H1 (cell line): ENCODE results near the gene BCKDHA. TPM values are rescaled to one million over a fixed set of nuclear protein-coding genes. Genes with fewer than 3 reads are reported as not detected.

Source experiments
- CTCF ChIA-PET: fragments of 300-600 bp; sonication (Branson Sonifier 250); formaldehyde crosslinking; loops from one replicate; lab custom pipeline; 2021; ENCODE audit not compliant: partially characterized antibody; lab: Charles Lee
- POLR2A ChIA-PET: fragments of 300-600 bp; sonication (Branson Sonifier 250); formaldehyde crosslinking; loops from one replicate; lab custom pipeline; 2021; ENCODE audit warnings: inconsistent platforms; ENCODE audit not compliant: partially characterized antibody; lab: Charles Lee
- DNase-seq, 2 experiments: peaks; one replicate each; pipeline versions ENCODE4 v3.0.0 to v3.0.0-alpha.2; 2010 to 2022; ENCODE audit warnings: low spot score in 2 of 2, low read depth in 1 of 2, mixed read lengths in 1 of 2
- FAIRE-seq: peaks from 2 replicates; lab custom pipeline; 2011; peaks lifted over from hg19 to GRCh38; lab: Jason Lieb, UNC
- H2AFZ ChIP-seq: 2 replicates; pipeline ENCODE4 v1.8.1; 2012; ENCODE audit warnings: low read length, inconsistent platforms
- H2AK5ac ChIP-seq: 2 replicates; pipeline ENCODE4 v1.6.1; 2013; ENCODE audit warnings: low read depth, low read length
- H2BK120ac ChIP-seq: replicated peaks from 2 replicates; pipeline ENCODE3; 2013; ENCODE audit warnings: low read depth, low read length, inconsistent platforms
- H2BK12ac ChIP-seq: 2 replicates; pipeline ENCODE4 v1.6.1; 2013; ENCODE audit warnings: low read depth, low read length
- H2BK15ac ChIP-seq: 2 replicates; pipeline ENCODE4 v1.6.1; 2013; ENCODE audit warnings: low read length
- H2BK20ac ChIP-seq: 2 replicates; pipeline ENCODE4 v1.6.1; 2013; ENCODE audit warnings: low read length
- H2BK5ac ChIP-seq: 2 replicates; pipeline ENCODE4 v1.6.1; 2013; ENCODE audit warnings: low read depth, low read length
- H3K14ac ChIP-seq: 2 replicates; pipeline ENCODE4 v1.6.1; 2013; ENCODE audit warnings: inconsistent platforms; ENCODE audit not compliant: insufficient read length
- H3K18ac ChIP-seq: 2 replicates; pipeline ENCODE4 v1.6.1; 2013; ENCODE audit warnings: low read length; ENCODE audit errors: extremely low read depth
- H3K23ac ChIP-seq: 2 replicates; pipeline ENCODE4 v1.6.1; 2013; ENCODE audit warnings: inconsistent platforms; ENCODE audit not compliant: insufficient read length
- H3K23me2 ChIP-seq: 2 replicates; pipeline ENCODE4 v1.6.1; 2013; ENCODE audit warnings: low read depth, low read length
- H3K27ac ChIP-seq: 2 replicates; pipeline ENCODE4 v1.6.1; 2011; ENCODE audit warnings: low read depth, low read length, inconsistent platforms
- H3K27me3 ChIP-seq, 4 experiments: replicated peaks in 1 of 4; 1 replicate in 1 of 4; 2 replicates in 3 of 4; pipeline versions ENCODE4 v1.6.1 to v1.8.1; 2011 to 2013; ENCODE audit warnings: low read length in 3 of 4, mild to moderate bottlenecking in 3 of 4, inconsistent platforms in 2 of 4, mixed read lengths in 2 of 4, moderate library complexity in 1 of 4; ENCODE audit not compliant: control insufficient read depth in 3 of 4, insufficient read depth in 3 of 4; ENCODE audit errors: extremely low read depth in 1 of 4
- H3K36me3 ChIP-seq, 4 experiments: 2 replicates each; pipeline versions ENCODE4 v1.6.1 to v1.8.1; 2011 to 2013; ENCODE audit warnings: mild to moderate bottlenecking in 4 of 4, low read length in 3 of 4, moderate library complexity in 2 of 4, control low read depth in 1 of 4, inconsistent platforms in 1 of 4; ENCODE audit not compliant: insufficient read depth in 4 of 4, control insufficient read depth in 2 of 4
- H3K4ac ChIP-seq: replicated peaks from 2 replicates; pipeline ENCODE3; 2013; ENCODE audit warnings: low read length, low read depth, mixed read lengths, inconsistent platforms; ENCODE audit not compliant: insufficient read length
- H3K4me1 ChIP-seq, 4 experiments: replicated peaks in 1 of 4; 1 replicate in 1 of 4; 2 replicates in 3 of 4; pipeline versions ENCODE4 v1.6.1 to v1.8.1; 2011 to 2013; ENCODE audit warnings: low read length in 3 of 4, inconsistent platforms in 2 of 4, mixed read lengths in 1 of 4; ENCODE audit not compliant: insufficient read depth in 4 of 4, control insufficient read depth in 3 of 4
- H3K4me2 ChIP-seq, 2 experiments: 2 replicates each; pipeline versions ENCODE4 v1.6.1 to v1.8.1; 2011 to 2013; ENCODE audit warnings: low read depth in 2 of 2, low read length in 2 of 2, control low read depth in 1 of 2, inconsistent platforms in 1 of 2, mild to moderate bottlenecking in 1 of 2; ENCODE audit not compliant: insufficient read depth in 1 of 2
- H3K4me3 ChIP-seq, 4 experiments: fragments of 200-600, 300-600 bp in 1 of 4; sonication (generic), shearing (Covaris generic), sonication (Bioruptor Twin) in 1 of 4; 2 replicates each; pipeline versions ENCODE4 v1.5.1 to v1.8.1; 2011 to 2016; ENCODE audit warnings: low read length in 4 of 4, low read depth in 3 of 4, control low read depth in 2 of 4, inconsistent platforms in 2 of 4, mild to moderate bottlenecking in 2 of 4, mixed read lengths in 1 of 4, moderate library complexity in 1 of 4; ENCODE audit not compliant: insufficient read depth in 2 of 4; ENCODE audit errors: extremely low read depth in 1 of 4
- H3K56ac ChIP-seq: replicated peaks from 2 replicates; pipeline ENCODE3; 2013; ENCODE audit warnings: low read depth, mild to moderate bottlenecking, mixed read lengths, low read length, inconsistent platforms; ENCODE audit not compliant: insufficient read length
- H3K79me1 ChIP-seq: 2 replicates; pipeline ENCODE4 v1.6.1; 2013; ENCODE audit warnings: low read depth, low read length, control low read depth
- H3K79me2 ChIP-seq, 2 experiments: 2 replicates each; pipeline versions ENCODE4 v1.6.1 to v1.8.1; 2012 to 2013; ENCODE audit warnings: low read length in 2 of 2, mild to moderate bottlenecking in 2 of 2, inconsistent platforms in 1 of 2; ENCODE audit not compliant: insufficient read depth in 2 of 2, control insufficient read depth in 1 of 2
- H3K9ac ChIP-seq, 4 experiments: replicated peaks in 1 of 4; 1 replicate in 1 of 4; 2 replicates in 3 of 4; pipeline versions ENCODE4 v1.6.1 to v1.8.1; 2011 to 2013; ENCODE audit warnings: low read depth in 3 of 4, low read length in 3 of 4, control low read depth in 2 of 4, mild to moderate bottlenecking in 2 of 4, moderate library complexity in 2 of 4, inconsistent platforms in 1 of 4; ENCODE audit errors: extremely low read depth in 1 of 4
- H3K9me3 ChIP-seq, 2 experiments: 2 replicates each; pipeline versions ENCODE4 v1.6.1 to v1.8.1; 2012 to 2013; ENCODE audit warnings: mild to moderate bottlenecking in 2 of 2, moderate library complexity in 2 of 2, control low read depth in 1 of 2, inconsistent platforms in 1 of 2, low read depth in 1 of 2, low read length in 1 of 2, mixed read lengths in 1 of 2; ENCODE audit not compliant: insufficient read depth in 2 of 2
- H4K20me1 ChIP-seq, 2 experiments: replicated peaks in 1 of 2; 2 replicates each; pipeline versions ENCODE3 to v1.8.1; 2011 to 2013; ENCODE audit warnings: inconsistent platforms in 2 of 2, low read length in 2 of 2, mild to moderate bottlenecking in 1 of 2; ENCODE audit not compliant: insufficient read depth in 2 of 2, control insufficient read depth in 1 of 2
- H4K5ac ChIP-seq: 2 replicates; pipeline ENCODE4 v1.6.1; 2013; ENCODE audit warnings: low read length, low read depth, mixed read lengths, inconsistent platforms; ENCODE audit not compliant: insufficient read length
- H4K8ac ChIP-seq: 2 replicates; pipeline ENCODE4 v1.8.0; 2013; ENCODE audit warnings: mild to moderate bottlenecking, moderate library complexity, low read length, inconsistent platforms; ENCODE audit not compliant: insufficient read depth; ENCODE audit errors: extremely low read depth
- H4K91ac ChIP-seq: replicated peaks from 2 replicates; pipeline ENCODE3; 2013; ENCODE audit warnings: low read length, mixed read lengths, inconsistent platforms; ENCODE audit not compliant: insufficient read length
- CBX5 ChIP-seq: fragments of 300-800, 300-1000 bp; sonication (generic); IDR thresholded peaks from 2 replicates; pipeline ENCODE4 v1.7.1; 2016; ENCODE audit warnings: antibody characterized with exemption, low read length, low read depth
- CHD2 ChIP-seq: IDR thresholded peaks from 2 replicates; pipeline ENCODE4 v1.6.1; 2012; ENCODE audit warnings: low read length, improper control_type of control experiment
- GABPA ChIP-seq: IDR thresholded peaks from 2 replicates; pipeline ENCODE4 v1.6.1; 2011; ENCODE audit warnings: mild to moderate bottlenecking, low read length, moderate library complexity, borderline replicate concordance; ENCODE audit not compliant: insufficient read depth
- KDM1A ChIP-seq: fragments of 200-600, 300-600 bp; sonication (generic); IDR thresholded peaks from 2 replicates; pipeline ENCODE4 v1.7.1; 2016; ENCODE audit warnings: mild to moderate bottlenecking, low read length, borderline replicate concordance
- NRF1 ChIP-seq: IDR thresholded peaks from 2 replicates; pipeline ENCODE4 v1.6.1; 2011; ENCODE audit warnings: mild to moderate bottlenecking, low read depth, low read length, improper control_type of control experiment
- POLR2A ChIP-seq, 2 experiments: IDR thresholded peaks; 1 replicate in 1 of 2; 2 replicates in 1 of 2; pipeline ENCODE4 v1.6.1; 2011; ENCODE audit warnings: low read depth in 2 of 2, low read length in 2 of 2, mild to moderate bottlenecking in 2 of 2; ENCODE audit errors: control extremely low read depth in 1 of 2
- RBBP5 ChIP-seq: IDR thresholded peaks from 2 replicates; pipeline ENCODE4 v1.7.1; 2012; ENCODE audit warnings: low read depth, mild to moderate bottlenecking, inconsistent platforms, low read length, moderate library complexity, borderline replicate concordance
- RNF2 ChIP-seq: fragments of 200-900, 300-1000 bp; sonication (generic); IDR thresholded peaks from 2 replicates; pipeline ENCODE4 v1.7.1; 2016; ENCODE audit warnings: borderline replicate concordance, low read depth, mild to moderate bottlenecking, antibody characterized with exemption, low read length; ENCODE audit not compliant: poor library complexity, severe bottlenecking; ENCODE audit errors: missing control alignments
- SIN3A ChIP-seq, 2 experiments: IDR thresholded peaks in 1 of 2; conservative IDR thresholded peaks in 1 of 2; 2 replicates each; pipeline ENCODE4 v1.6.1; 2011 to 2012; ENCODE audit warnings: low read length in 2 of 2, improper control_type of control experiment in 1 of 2, low read depth in 1 of 2, mild to moderate bottlenecking in 1 of 2
- SIRT6 ChIP-seq: IDR thresholded peaks from one replicate; pipeline ENCODE4 v1.7.1; 2012; ENCODE audit warnings: low read length, inconsistent platforms
- TCF12 ChIP-seq: IDR thresholded peaks from 2 replicates; pipeline ENCODE4 v1.6.1; 2011; ENCODE audit warnings: low read depth, mild to moderate bottlenecking, low read length
- YY1 ChIP-seq: IDR thresholded peaks from 2 replicates; pipeline ENCODE4 v1.6.1; 2011; ENCODE audit warnings: low read depth, mild to moderate bottlenecking, low read length
- WGBS, 2 experiments: shearing (Covaris generic) in 1 of 2; methylation state at CpG; one replicate each; pipeline versions ENCODE4 v1.1.6 to v1.1.7; 2013 to 2015; ENCODE audit warnings: low lambda C conversion rate in 2 of 2, mixed read lengths in 2 of 2, inconsistent platforms in 1 of 2, low coverage in 1 of 2, missing lambda C conversion rate in 1 of 2; ENCODE audit not compliant: insufficient replicate concordance in 2 of 2, insufficient coverage in 1 of 2, insufficient read length in 1 of 2; ENCODE audit errors: extremely low coverage in 1 of 2, missing lambda C conversion rate in 1 of 2; 5-methylcytosine and 5-hydroxymethylcytosine counted together
- polyA plus RNA-seq, 7 experiments: library from polyadenylated mRNA; depleted of rRNA in 3 of 7; stranded (reverse) in 5 of 7; unstranded in 2 of 7; fragments of >200 nt in 5 of 7; fragments of 200-250 nt in 2 of 7; gene quantifications; 1 replicate in 5 of 7; 2 replicates in 1 of 7; 4 replicates in 1 of 7; pipeline versions ENCODE4 v1.2.1 to v1.2.3, GENCODE V29; 2011 to 2013; ENCODE audit warnings: missing spikeins in 2 of 7, mixed read lengths in 2 of 7
- total RNA-seq: library from RNA; stranded (reverse); fragmentation: NEBNext Ultra II Directional; extraction: Animal tissue kit (Norgen Biotek cat#: 25700); gene quantifications from 2 replicates; pipeline ENCODE4 v1.2.1, GENCODE V29; 2021

BCKDHA gene
- total and polyA plus RNA-seq, 2 of the 8 experiments (the other 6 are each of a cell fraction or from before 2014, with no cell fraction given): 14.2 to 69.6 TPM

DNA sequence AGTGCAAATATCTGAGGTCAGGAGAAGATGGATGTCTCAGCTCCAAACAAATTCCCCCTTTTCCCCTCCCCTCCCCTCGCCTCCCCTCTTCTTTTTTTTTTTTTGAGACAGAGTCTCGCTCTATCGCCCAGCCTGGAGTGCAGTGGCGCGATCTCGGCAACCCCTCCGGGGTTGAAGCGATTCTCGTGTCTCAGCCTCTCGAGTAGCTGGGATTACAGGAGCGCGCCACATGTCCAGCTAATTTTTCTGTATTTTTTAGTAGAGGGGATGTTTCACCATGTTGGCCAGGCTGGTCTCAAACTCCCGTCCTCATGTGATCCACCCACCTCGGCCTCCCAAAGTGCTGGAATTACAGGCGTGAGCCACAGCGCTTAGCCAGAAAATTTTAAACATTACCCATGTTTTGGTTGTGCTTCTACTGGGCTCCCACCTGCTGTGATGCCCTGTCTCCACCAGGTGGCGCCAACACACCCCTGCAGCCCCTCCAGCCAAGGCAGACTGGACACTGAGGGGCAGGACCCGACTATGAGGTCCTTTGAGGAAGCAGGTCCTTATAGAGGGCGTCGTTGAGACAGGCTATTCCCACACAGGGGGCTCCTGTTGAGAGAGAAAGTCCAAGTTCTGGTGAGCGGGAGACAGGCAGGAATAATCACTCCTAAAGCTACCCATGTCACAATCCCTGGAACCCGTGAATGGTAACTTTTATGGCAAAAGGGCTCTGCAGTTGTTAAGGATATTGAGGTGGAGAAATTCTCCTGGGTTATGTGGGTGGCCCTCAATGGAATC is 51.7 kb downstream of the BCKDHA start:
- ChIA-PET CTCF (interaction anchor here (0.6 to 20.4 kb wide), 34 partner anchors 8 to 1057 kb away, joined by 3 to 364 read pairs (median 4); partner anchors contain the start of gene DMAC2), POLR2A (interaction anchor here (1.0 kb wide), 2 partner anchors 9 to 115 kb away, joined by 4 read pairs; no protein-coding TSS in a partner anchor)
- H3K23ac ChIP-seq: no peak overlapping the region
- FAIRE-seq (peak; percentile 77), DNase-seq (peak; percentile 66 to 90)
- H4K5ac ChIP-seq: no peak overlapping the region
- no peaks in the 10 kb centered on the region for H3K79me2 ChIP-seq
- H2BK120ac ChIP-seq: no peak overlapping the region
- no peak overlapping the region for H2BK5ac ChIP-seq
- 37% methylated on average over 16 of the region's 22 CpGs; no CpG with 5 or more reads in 1 of the 2 experiments for WGBS, 2 experiments
- no peak overlapping the region for H4K91ac ChIP-seq
- no peak overlapping the region for H3K9ac ChIP-seq
- H2BK20ac ChIP-seq: no peak overlapping the region
- no peaks in the 10 kb centered on the region for H3K79me1 ChIP-seq
- no peak overlapping the region for H3K27ac ChIP-seq
- peak overlapping the region in 1 of 4 experiments; percentile 20; a peak in 1 of 8 replicates for H3K4me3 ChIP-seq
- no peak overlapping the region for H2BK12ac ChIP-seq
- H3K4ac ChIP-seq: no peak overlapping the region
- no peaks in the 10 kb centered on the region for H3K23me2 ChIP-seq
- no peak overlapping the region for H3K18ac ChIP-seq
- H4K20me1 ChIP-seq: no peaks in the 10 kb centered on the region
- H2BK15ac ChIP-seq: no peak overlapping the region
- H3K14ac ChIP-seq: no peak overlapping the region
- H4K8ac ChIP-seq: no peak overlapping the region
- 0 out of 7 replicates have a peak, but pooled peaks cover 0 to 3% (median 0%) of the 10 kb centered on the region in 4 experiments for H3K27me3 ChIP-seq
- H3K36me3 ChIP-seq: no peaks in the 10 kb centered on the region
- H2AFZ ChIP-seq: no peak overlapping the region
- H3K56ac ChIP-seq: no peak overlapping the region
- H3K9me3 ChIP-seq: peaks cover 0 to 2% of the 10 kb centered on the region in 2 experiments; a peak in 2 of 4 replicates
- H3K4me1 ChIP-seq: no peaks in the 10 kb centered on the region
- peak overlapping the region in 1 of 2 experiments; percentile 31; a peak in 1 of 4 replicates for H3K4me2 ChIP-seq
- no peak overlapping the region for H2AK5ac ChIP-seq
- TF ChIP-seq TCF12 (0 out of 2 replicates have a peak, but pooled peaks have one; percentile 38), POLR2A (IDR thresholded peaks at IDR 0.05; ENCODE audit: control extremely low read depth in 1 of 2, low read depth in 2 of 2, low read length in 2 of 2) (no peak), NRF1 (no peak), RBBP5 (no peak), KDM1A (no peak), SIRT6 (no peak), SIN3A (conservative IDR thresholded peaks at IDR 0.05 in 1 of 2, IDR thresholded peaks at IDR 0.05 in 1 of 2; ENCODE audit: low read depth in 1 of 2, low read length in 2 of 2) (no peak), YY1 (0 out of 2 replicates have a peak, but pooled peaks have one; percentile 49), RNF2 (no peak), CBX5 (no peak), GABPA (0 out of 2 replicates have a peak, but pooled peaks have one; percentile 21), CHD2 (no peak)
